HepG2 (cell line): ENCODE measurements around the gene ZNF860. TPM values are rescaled to one million over a fixed set of nuclear protein-coding genes. Genes with fewer than 3 reads are reported as not detected.

Experiments used
- AGO2 ChIP-seq: fragments of 200-400 bp; formaldehyde crosslinking; optimal IDR thresholded peaks from 2 replicates; pipeline ENCODE3; 2017; ENCODE audit warnings: mild to moderate bottlenecking, low read depth, low read length, moderate library complexity
- ATF1 ChIP-seq: IDR thresholded peaks from 2 replicates; pipeline ENCODE4 v1.6.1; 2016; ENCODE audit warnings: mild to moderate bottlenecking, control low read depth
- BRD4 ChIP-seq: sonication (generic); formaldehyde crosslinking; IDR thresholded peaks from 2 replicates; pipeline ENCODE4 v1.4.0; 2020; ENCODE audit warnings: missing genetic modification reagents
- CBX2 ChIP-seq, 2 experiments: fragments of 200-600 bp in 1 of 2; sonication (generic); formaldehyde crosslinking in 1 of 2; IDR thresholded peaks; 2 replicates each; pipeline versions ENCODE4 v1.7.0 to v1.8.1; 2018 to 2022; ENCODE audit warnings: low read depth in 2 of 2, low read length in 1 of 2, mild to moderate bottlenecking in 1 of 2, missing genetic modification reagents in 1 of 2
- E2F1 ChIP-seq: sonication (generic); formaldehyde crosslinking; IDR thresholded peaks from 2 replicates; pipeline ENCODE4 v1.5.0; 2020; ENCODE audit warnings: missing genetic modification reagents
- FOXJ3 ChIP-seq: sonication (generic); formaldehyde crosslinking; IDR thresholded peaks from 2 replicates; pipeline ENCODE4 v1.4.0; 2020; ENCODE audit warnings: missing genetic modification reagents, mild to moderate bottlenecking, borderline replicate concordance
- KAT2B ChIP-seq: fragments of 150-350 bp; IDR thresholded peaks from 2 replicates; pipeline ENCODE4 v1.6.1; 2014; ENCODE audit warnings: low read depth, low read length, borderline replicate concordance
- KAT8 ChIP-seq: IDR thresholded peaks from 2 replicates; pipeline ENCODE4 v1.6.1; 2016; ENCODE audit warnings: missing genetic modification reagents, missing compliant biosample characterization
- NFIC ChIP-seq: IDR thresholded peaks from 2 replicates; pipeline ENCODE4 v1.6.1; 2012; ENCODE audit warnings: mild to moderate bottlenecking, low read length, inconsistent platforms
- NFKB2 ChIP-seq: sonication (generic); formaldehyde crosslinking; IDR thresholded peaks from 2 replicates; pipeline ENCODE4 v1.4.0; 2020; ENCODE audit warnings: missing genetic modification reagents, borderline replicate concordance
- PAX8 ChIP-seq: sonication (generic); formaldehyde crosslinking; IDR thresholded peaks from 2 replicates; pipeline ENCODE4 v1.8.0; 2022; ENCODE audit warnings: mild to moderate bottlenecking, missing genetic modification reagents, borderline replicate concordance
- SAFB2 ChIP-seq: sonication (generic); formaldehyde crosslinking; IDR thresholded peaks from 2 replicates; pipeline ENCODE4 v1.5.1; 2020; ENCODE audit warnings: missing genetic modification reagents, low read depth, mild to moderate bottlenecking, borderline replicate concordance
- SMYD3 ChIP-seq: sonication (generic); formaldehyde crosslinking; IDR thresholded peaks from 2 replicates; pipeline ENCODE4 v1.8.1; 2023; ENCODE audit warnings: mild to moderate bottlenecking, missing genetic modification reagents
- ZBTB21 ChIP-seq: sonication (generic); formaldehyde crosslinking; IDR thresholded peaks from 2 replicates; pipeline ENCODE4 v1.4.0; 2020; ENCODE audit warnings: missing genetic modification reagents
- ZC3H13 ChIP-seq: sonication (generic); formaldehyde crosslinking; IDR thresholded peaks from 2 replicates; pipeline ENCODE4 v1.8.1; 2023; ENCODE audit warnings: mild to moderate bottlenecking, missing genetic modification reagents, moderate library complexity
- ZFX ChIP-seq: sonication (generic); formaldehyde crosslinking; IDR thresholded peaks from 2 replicates; pipeline ENCODE4 v1.4.0; 2020; ENCODE audit warnings: mild to moderate bottlenecking, low read depth, missing genetic modification reagents, moderate library complexity
- ZNF124 ChIP-seq: sonication (generic); formaldehyde crosslinking; IDR thresholded peaks from 2 replicates; pipeline ENCODE4 v1.4.0; 2020; ENCODE audit warnings: missing genetic modification reagents
- ZNF143 ChIP-seq: sonication (generic); formaldehyde crosslinking; IDR thresholded peaks from 2 replicates; pipeline ENCODE4 v1.4.0; 2020; ENCODE audit warnings: missing genetic modification reagents
- ZNF275 ChIP-seq: sonication (generic); formaldehyde crosslinking; IDR thresholded peaks from 2 replicates; pipeline ENCODE4 v1.8.0; 2022; ENCODE audit warnings: missing genetic modification reagents, mild to moderate bottlenecking, inconsistent platforms, borderline replicate concordance
- ZNF543 ChIP-seq: sonication (generic); formaldehyde crosslinking; IDR thresholded peaks from 2 replicates; pipeline ENCODE4 v1.4.0; 2020; ENCODE audit warnings: mild to moderate bottlenecking, missing genetic modification reagents
- ZNF558 ChIP-seq: sonication (generic); formaldehyde crosslinking; IDR thresholded peaks from 2 replicates; pipeline ENCODE4 v1.9.0; 2022; ENCODE audit warnings: mild to moderate bottlenecking, missing genetic modification reagents, borderline replicate concordance
- polyA plus RNA-seq, 8 experiments: library from polyadenylated mRNA; depleted of rRNA in 3 of 8; stranded (reverse) in 7 of 8; unstranded in 1 of 8; fragments of >200 nt; fragmentation: Illumina TruSeq in 4 of 8; extraction: Trizol in 4 of 8; gene quantifications; 2 replicates each; pipeline versions ENCODE4 v1.2.1 to v1.2.3, GENCODE V29; 2011 to 2016; ENCODE audit warnings: low read depth in 4 of 8, missing spikeins in 1 of 8, mixed read lengths in 1 of 8; ENCODE audit not compliant: insufficient read depth in 1 of 8
- total RNA-seq, 5 experiments: library from RNA; depleted of rRNA; stranded (reverse); fragments of >200 nt; fragmentation: Illumina TruSeq; extraction: Trizol; gene quantifications; 2 replicates each; pipeline ENCODE4 v1.2.3, GENCODE V29; 2016; ENCODE audit warnings: low read depth in 1 of 5
- TF ChIP-seq, protein P1 (sequence below): sonication (generic); formaldehyde crosslinking; IDR thresholded peaks from 2 replicates; pipeline ENCODE4 v1.8.1; 2023; ENCODE audit warnings: mild to moderate bottlenecking, moderate library complexity, missing genetic modification reagents
- TF ChIP-seq, protein P2 (sequence below): sonication (generic); formaldehyde crosslinking; IDR thresholded peaks from 2 replicates; pipeline ENCODE4 v1.4.0; 2020; ENCODE audit warnings: mild to moderate bottlenecking, missing genetic modification reagents

The ZNF860 gene
- total and polyA plus RNA-seq, 2 of the 13 experiments (the other 11 are each of a cell fraction or from before 2014, with no cell fraction given): 0.55 to 0.73 TPM

DNA sequence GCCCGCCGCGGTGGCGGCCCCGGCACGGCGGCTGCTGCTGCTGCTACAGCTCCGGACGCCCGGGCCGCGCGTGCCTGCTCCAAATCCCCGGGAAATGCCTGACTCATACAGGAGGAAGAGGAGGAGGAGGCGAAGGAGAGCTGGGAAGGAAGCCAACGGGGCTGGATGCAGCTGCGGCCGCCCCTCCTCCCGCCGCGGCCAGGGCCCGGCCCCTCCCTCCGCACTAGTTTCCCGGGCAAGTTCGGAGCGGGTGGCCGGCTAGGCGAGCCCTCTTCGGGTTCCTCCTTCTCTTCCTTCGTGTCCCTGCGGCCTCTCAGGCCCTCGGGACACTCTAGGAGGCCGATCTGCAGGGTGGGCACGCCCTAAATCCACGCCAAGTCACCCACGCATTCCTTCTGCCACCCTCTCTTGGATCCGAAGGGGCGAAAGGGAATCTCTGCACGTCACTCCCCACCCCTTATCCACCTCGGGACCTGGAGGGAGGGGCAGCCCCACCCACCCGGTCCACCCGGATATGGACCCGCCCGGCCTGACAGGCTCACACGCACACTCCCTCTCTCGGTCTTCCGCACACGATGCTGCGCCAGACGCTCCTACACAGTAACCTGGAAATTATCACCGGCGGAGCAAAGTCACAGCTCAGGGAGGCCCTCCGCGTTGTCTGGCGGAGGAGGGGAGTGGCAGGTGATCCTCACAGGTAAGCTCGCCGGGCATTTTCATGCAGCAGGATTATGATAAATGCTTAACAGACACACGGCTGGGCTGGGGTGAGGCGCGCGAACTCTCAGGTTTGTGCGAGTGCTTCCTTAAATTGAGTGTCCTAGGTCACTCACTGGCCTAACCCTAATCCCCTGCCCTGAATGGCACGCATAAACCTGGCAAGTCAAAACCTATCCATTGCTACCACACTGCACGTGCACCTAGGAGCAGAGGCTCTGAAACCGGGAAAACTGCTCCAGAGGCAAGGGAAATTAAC lies at the start of gene ZNF860, which contains the start of gene OSBPL10 (continued):
- no peak for TF ChIP-seq ZNF275 (CRISPR knock-in tag)
- TF ChIP-seq ZBTB21 (CRISPR knock-in tag): no peak
- TF ChIP-seq NFIC: no peak
- TF ChIP-seq, protein P1, sequence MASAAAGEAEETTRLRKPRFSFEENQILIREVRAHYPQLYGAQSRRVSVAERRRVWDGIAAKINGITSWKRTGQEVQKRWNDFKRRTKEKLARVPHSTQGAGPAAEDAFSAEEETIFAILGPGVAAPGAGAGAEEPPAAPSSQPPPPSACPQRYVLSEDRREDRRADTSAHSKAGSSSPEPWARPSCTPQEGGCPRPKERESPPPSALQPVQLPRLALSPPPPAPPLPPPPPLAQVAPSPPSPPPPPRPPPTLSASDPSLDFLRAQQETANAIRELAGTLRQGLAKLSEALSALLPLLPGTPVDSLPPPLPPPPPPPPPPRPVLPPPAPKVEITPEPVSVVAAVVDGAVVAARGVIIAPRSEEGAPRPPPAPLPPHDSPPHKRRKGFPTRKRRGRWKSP (CRISPR knock-in tag): 0 out of 2 replicates have a peak, but pooled peaks have one; percentile 28
- TF ChIP-seq BRD4 (CRISPR knock-in tag): no peak
- TF ChIP-seq ZNF143: no peak
- TF ChIP-seq FOXJ3 (CRISPR knock-in tag): no peak
- TF ChIP-seq, protein P2, sequence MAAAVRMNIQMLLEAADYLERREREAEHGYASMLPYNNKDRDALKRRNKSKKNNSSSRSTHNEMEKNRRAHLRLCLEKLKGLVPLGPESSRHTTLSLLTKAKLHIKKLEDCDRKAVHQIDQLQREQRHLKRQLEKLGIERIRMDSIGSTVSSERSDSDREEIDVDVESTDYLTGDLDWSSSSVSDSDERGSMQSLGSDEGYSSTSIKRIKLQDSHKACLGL: no peak
- no peak for TF ChIP-seq PAX8 (CRISPR knock-in tag)
- no peak for TF ChIP-seq KAT2B
- TF ChIP-seq E2F1 (CRISPR knock-in tag): no peak
- TF ChIP-seq SMYD3: no peak
- TF ChIP-seq ZNF124 (CRISPR knock-in tag): 0 out of 2 replicates have a peak, but pooled peaks have one; percentile 21
- peak; percentile 17 for TF ChIP-seq AGO2
- TF ChIP-seq ZNF543 (CRISPR knock-in tag): peak; percentile 58; the same call in 1 of the 2 replicates
- no peak; the same call in 1 of the 2 replicates for TF ChIP-seq SAFB2
- no peak for TF ChIP-seq ATF1 (CRISPR knock-in tag)
- TF ChIP-seq ZC3H13: no peak
- no peak; the same call in 1 of the 2 replicates for TF ChIP-seq ZNF558
- TF ChIP-seq ZFX (CRISPR knock-in tag): peak; percentile 62
- no peak; the same call in none of the 2 replicates for TF ChIP-seq KAT8 (CRISPR knock-in tag)
- no peak; the same call in 1 of the 2 replicates for TF ChIP-seq NFKB2
- TF ChIP-seq CBX2 (IDR thresholded peaks at IDR 0.05; ENCODE audit: low read depth, low read length): no peak
- no peak for TF ChIP-seq CBX2 (CRISPR knock-in tag; IDR thresholded peaks at IDR 0.05; ENCODE audit: low read depth)
